SK-N-SH treated with all-trans-retinoic acid at 6 μM for 48 hours (cell line): ENCODE data around the gene MSANTD7.

Experiments
- ATAC-seq: fragments of 200-7000 bp; cut with Tn5 transposase; 3 replicates; pipeline ENCODE4 v1.9.1; 2020; ENCODE audit warnings: mild to moderate bottlenecking, moderate library complexity
- ARNTL ChIP-seq: fragments of 450-650 bp; formaldehyde crosslinking; IDR thresholded peaks from 2 replicates; pipeline ENCODE4 v1.5.0; 2020; ENCODE audit warnings: low read depth, mild to moderate bottlenecking, moderate library complexity, borderline replicate concordance
- BACH2 ChIP-seq: fragments of 250-450 bp; sonication (Bioruptor Pico); IDR thresholded peaks from 2 replicates; pipeline ENCODE4 v1.9.0; 2021; ENCODE audit warnings: mild to moderate bottlenecking, borderline replicate concordance
- CREB5 ChIP-seq: fragments of 250-450 bp; sonication (Bioruptor Pico); IDR thresholded peaks from 2 replicates; pipeline ENCODE4 v1.5.1; 2020; ENCODE audit warnings: low read depth, mild to moderate bottlenecking, moderate library complexity
- CSDC2 ChIP-seq: fragments of 250-450 bp; sonication (Bioruptor Pico); IDR thresholded peaks from 2 replicates; pipeline ENCODE4 v1.5.0; 2020; ENCODE audit warnings: mild to moderate bottlenecking, moderate library complexity
- CSRNP3 ChIP-seq: fragments of 250-450 bp; sonication (Bioruptor Pico); IDR thresholded peaks from 2 replicates; pipeline ENCODE4 v1.5.1; 2021; ENCODE audit warnings: mild to moderate bottlenecking, moderate library complexity
- ESRRG ChIP-seq: fragments of 250-450 bp; sonication (Bioruptor Pico); IDR thresholded peaks from 2 replicates; pipeline ENCODE4 v1.6.1; 2021; ENCODE audit warnings: mild to moderate bottlenecking
- GLIS3 ChIP-seq: fragments of 250-450 bp; sonication (Bioruptor Pico); IDR thresholded peaks from 2 replicates; pipeline ENCODE4 v1.5.0; 2020; ENCODE audit warnings: mild to moderate bottlenecking, moderate library complexity
- ISL1 ChIP-seq: fragments of 250-450 bp; sonication (Bioruptor Pico); IDR thresholded peaks from 2 replicates; pipeline ENCODE4 v2.1.2; 2022; ENCODE audit warnings: mild to moderate bottlenecking, moderate library complexity
- OSR1 ChIP-seq: fragments of 250-450 bp; sonication (Bioruptor Pico); IDR thresholded peaks from 2 replicates; pipeline ENCODE4 v1.8.0; 2022; ENCODE audit warnings: moderate library complexity, mild to moderate bottlenecking, inconsistent platforms
- POU6F1 ChIP-seq: fragments of 250-450 bp; sonication (Bioruptor Pico); IDR thresholded peaks from 2 replicates; pipeline ENCODE4 v1.8.0; 2021; ENCODE audit warnings: low read depth, mild to moderate bottlenecking, moderate library complexity, borderline replicate concordance
- PPARA ChIP-seq: fragments of 250-450 bp; sonication (Bioruptor Pico); IDR thresholded peaks from 2 replicates; pipeline ENCODE4 v1.5.0; 2020; ENCODE audit warnings: mild to moderate bottlenecking, borderline replicate concordance
- RARB ChIP-seq: fragments of 250-450 bp; sonication (Bioruptor Pico); IDR thresholded peaks from 2 replicates; pipeline ENCODE4 v1.8.0; 2021; ENCODE audit warnings: mild to moderate bottlenecking, moderate library complexity
- SNAI2 ChIP-seq: fragments of 250-450 bp; sonication (Bioruptor Pico); IDR thresholded peaks from 2 replicates; pipeline ENCODE4 v1.5.0; 2020; ENCODE audit warnings: mild to moderate bottlenecking, moderate library complexity
- TCF4 ChIP-seq: fragments of 250-450 bp; sonication (Bioruptor Pico); IDR thresholded peaks from 2 replicates; pipeline ENCODE4 v1.8.0; 2021; ENCODE audit warnings: mild to moderate bottlenecking, moderate library complexity, borderline replicate concordance
- TOX ChIP-seq: fragments of 250-450 bp; sonication (Bioruptor Pico); IDR thresholded peaks from 2 replicates; pipeline ENCODE4 v1.8.0; 2021; ENCODE audit warnings: mild to moderate bottlenecking, moderate library complexity, borderline replicate concordance
- TSHZ2 ChIP-seq: fragments of 250-450 bp; sonication (Bioruptor Pico); IDR thresholded peaks from 2 replicates; pipeline ENCODE4 v1.5.0; 2020; ENCODE audit warnings: mild to moderate bottlenecking, moderate library complexity
- ZC3H10 ChIP-seq: fragments of 250-450 bp; sonication (Bioruptor Pico); IDR thresholded peaks from 2 replicates; pipeline ENCODE4 v1.5.1; 2021; ENCODE audit warnings: mild to moderate bottlenecking, moderate library complexity
- ZFP3 ChIP-seq: fragments of 250-450 bp; sonication (Bioruptor Pico); IDR thresholded peaks from 2 replicates; pipeline ENCODE4 v1.5.0; 2020; ENCODE audit warnings: mild to moderate bottlenecking, moderate library complexity
- ZFP30 ChIP-seq: fragments of 450-650 bp; formaldehyde crosslinking; IDR thresholded peaks from 2 replicates; pipeline ENCODE4 v1.5.0; 2022; ENCODE audit warnings: mild to moderate bottlenecking, moderate library complexity
- ZNF565 ChIP-seq: fragments of 450-650 bp; formaldehyde crosslinking; conservative IDR thresholded peaks from 2 replicates; pipeline ENCODE4 v1.5.0; 2020; ENCODE audit warnings: low read depth, mild to moderate bottlenecking, moderate library complexity
- ZNF70 ChIP-seq: fragments of 450-650 bp; formaldehyde crosslinking; IDR thresholded peaks from 2 replicates; pipeline ENCODE4 v1.5.0; 2020; ENCODE audit warnings: mild to moderate bottlenecking, moderate library complexity
- ZNF8 ChIP-seq: fragments of 450-650 bp; formaldehyde crosslinking; IDR thresholded peaks from 2 replicates; pipeline ENCODE4 v1.5.0; 2020; ENCODE audit warnings: mild to moderate bottlenecking, moderate library complexity

MSANTD7 gene

GRCh38 chr10:14837757-14838581, at the start of gene MSANTD7, which contains the start of the genes CDNF and HSPA14:
Gene MSANTD7 (plus strand): TSS chr10:14838306. CDS start chr10:14842285, 3,979 bp downstream.
Gene CDNF (minus strand): TSS chr10:14838037. CDS start chr10:14837946, 91 bp downstream.
Gene HSPA14 (plus strand): TSS chr10:14838306. CDS start chr10:14838403, 97 bp downstream.
- peak; percentile 97 for ATAC-seq
- TF ChIP-seq POU6F1, result no peak
- TF ChIP-seq ZFP3, result no peak
- no peak for TF ChIP-seq CREB5 (CRISPR knock-in tag)
- TF ChIP-seq TCF4 (CRISPR knock-in tag), result peak; percentile 6; the same call in 1 of the 2 replicates
- TF ChIP-seq SNAI2, result no peak

GRCh38 chr10:14798636-14799035, 39.5 kb upstream of the MSANTD7 start:
- TF ChIP-seq TSHZ2 (CRISPR knock-in tag), result no peak
- no peak for TF ChIP-seq CREB5 (CRISPR knock-in tag)
- TF ChIP-seq SNAI2, result no peak
- no peak for TF ChIP-seq PPARA (CRISPR knock-in tag)
- TF ChIP-seq ZFP30 (CRISPR knock-in tag), result no peak
- TF ChIP-seq ZFP3, result no peak
- no peak for TF ChIP-seq CSDC2 (CRISPR knock-in tag)
- ATAC-seq, result no peak

- TF ChIP-seq ZNF565 (CRISPR knock-in tag) (no peak), BACH2 (no peak), ESRRG (no peak), ZNF70 (CRISPR knock-in tag) (no peak), GLIS3 (CRISPR knock-in tag) (no peak), TSHZ2 (CRISPR knock-in tag) (no peak), ARNTL (CRISPR knock-in tag) (no peak), PPARA (CRISPR knock-in tag) (no peak), SNAI2 (no peak), POU6F1 (no peak), CSDC2 (CRISPR knock-in tag) (no peak), CREB5 (CRISPR knock-in tag) (no peak), ZNF8 (CRISPR knock-in tag) (no peak), CSRNP3 (CRISPR knock-in tag) (no peak), ZC3H10 (no peak), TOX (CRISPR knock-in tag) (no peak), ISL1 (CRISPR knock-in tag) (no peak), OSR1 (no peak), TCF4 (CRISPR knock-in tag) (no peak), RARB (CRISPR knock-in tag) (no peak)
- no peak for ATAC-seq
Observed at GRCh38 chr10:14800397-14800796, 37.7 kb upstream of the MSANTD7 start.
